Glutamatergic neuron (in vitro differentiated cells): ENCODE measurements around the gene VTCN1. TPM values are rescaled to one million over a fixed set of nuclear protein-coding genes. Genes with fewer than 3 reads are reported as not detected.

Experiments used
- DNase-seq: peaks from one replicate; pipeline ENCODE4 v3.0.0; 2022
- H3K27ac Mint-ChIP-seq: one replicate; pipeline ENCODE4 v1.8.0; 2020; ENCODE audit warnings: mild to moderate bottlenecking, mixed read lengths, inconsistent platforms; ENCODE audit not compliant: unreplicated experiment
- H3K27me3 Mint-ChIP-seq: one replicate; pipeline ENCODE4 v1.8.0; 2020; ENCODE audit warnings: mild to moderate bottlenecking, moderate library complexity, mixed read lengths, inconsistent platforms; ENCODE audit not compliant: unreplicated experiment
- H3K36me3 Mint-ChIP-seq: one replicate; pipeline ENCODE4 v1.8.0; 2020; ENCODE audit warnings: mild to moderate bottlenecking, mixed read lengths, inconsistent platforms; ENCODE audit not compliant: unreplicated experiment
- H3K4me1 Mint-ChIP-seq: one replicate; pipeline ENCODE4 v1.8.0; 2020; ENCODE audit warnings: mild to moderate bottlenecking, low read depth, mixed read lengths, inconsistent platforms; ENCODE audit not compliant: unreplicated experiment
- H3K4me3 Mint-ChIP-seq: one replicate; pipeline ENCODE4 v1.8.0; 2020; ENCODE audit warnings: mild to moderate bottlenecking, mixed read lengths, inconsistent platforms; ENCODE audit not compliant: unreplicated experiment
- H3K9me3 Mint-ChIP-seq: one replicate; pipeline ENCODE4 v1.8.0; 2020; ENCODE audit warnings: mild to moderate bottlenecking, moderate library complexity, mixed read lengths, inconsistent platforms; ENCODE audit not compliant: unreplicated experiment
- CTCF ChIP-seq: fragments of 200-600 bp; sonication (generic); IDR thresholded peaks from one replicate; pipeline ENCODE4 v1.5.0; 2021; ENCODE audit not compliant: partially characterized antibody, unreplicated experiment
- total RNA-seq: library from RNA; stranded (reverse); fragmentation: NEBNext Ultra II Directional; extraction: Animal tissue kit (Norgen Biotek cat#: 25700); gene quantifications from one replicate; pipeline ENCODE4 v1.2.1, GENCODE V29; 2021; ENCODE audit not compliant: unreplicated experiment

The VTCN1 gene
- total RNA-seq, 1 donor from 2014 or later, result not detected

GRCh38 chr1:117173691-117174090, 37.0 kb downstream of the VTCN1 start:
- Mint-ChIP-seq H3K4me3 (no peak overlapping the region), H3K36me3 (no peaks in the 10 kb centered on the region), H3K9me3 (peaks cover 2% of the 10 kb centered on the region), H3K27me3 (peaks cover 2% of the 10 kb centered on the region), H3K27ac (no peak overlapping the region), H3K4me1 (peaks cover 15% of the 10 kb centered on the region)
- DNase-seq, result no peak
- no peak for TF ChIP-seq CTCF

GRCh38 chr1:117173006-117173405, 37.7 kb downstream of the VTCN1 start:
- Mint-ChIP-seq H3K4me1 (peaks cover 15% of the 10 kb centered on the region), H3K9me3 (peaks cover 2% of the 10 kb centered on the region), H3K4me3 (no peak overlapping the region), H3K27ac (peak overlapping the region; percentile 3), H3K36me3 (no peaks in the 10 kb centered on the region), H3K27me3 (peaks cover 2% of the 10 kb centered on the region)
- DNase-seq, result no peak
- no peak for TF ChIP-seq CTCF

GRCh38 chr1:117171900-117172511, 38.7 kb downstream of the VTCN1 start:
- no peak for TF ChIP-seq CTCF
- Mint-ChIP-seq H3K27ac (no peak overlapping the region), H3K36me3 (no peaks in the 10 kb centered on the region), H3K27me3 (peaks cover 2% of the 10 kb centered on the region), H3K4me3 (no peak overlapping the region), H3K9me3 (peaks cover 2% of the 10 kb centered on the region), H3K4me1 (peaks cover 15% of the 10 kb centered on the region)
- no peak for DNase-seq

- H3K27me3 Mint-ChIP-seq, result peaks cover 2% of the 10 kb centered on the region
- TF ChIP-seq CTCF, result no peak
- no peak for DNase-seq
- peaks cover 2% of the 10 kb centered on the region for H3K9me3 Mint-ChIP-seq
- H3K36me3 Mint-ChIP-seq, result no peaks in the 10 kb centered on the region
- H3K4me3 Mint-ChIP-seq, result no peak overlapping the region
- H3K27ac Mint-ChIP-seq, result no peak overlapping the region
- peaks cover 14% of the 10 kb centered on the region for H3K4me1 Mint-ChIP-seq
Measured at GRCh38 chr1:117169871-117170596, 40.7 kb downstream of the VTCN1 start.

- peaks cover 20% of the 10 kb centered on the region for H3K4me1 Mint-ChIP-seq
- H3K9me3 Mint-ChIP-seq, result peaks cover 7% of the 10 kb centered on the region
- TF ChIP-seq CTCF, result no peak
- H3K27ac Mint-ChIP-seq, result no peak overlapping the region
- no peaks in the 10 kb centered on the region for H3K36me3 Mint-ChIP-seq
- H3K4me3 Mint-ChIP-seq, result no peak overlapping the region
- peaks cover 3% of the 10 kb centered on the region for H3K27me3 Mint-ChIP-seq
- DNase-seq, result no peak
Measured at GRCh38 chr1:117167402-117167801, 43.3 kb downstream of the VTCN1 start.
